ENCODE results near the gene ABCF2. TPM values are rescaled to one million over a fixed set of nuclear protein-coding genes. Genes with fewer than 3 reads are reported as not detected.

The ABCF2 gene
- total RNA-seq, 1 experiment from 2014 or later: 63.7 TPM

- no peak for TF ChIP-seq CTCF (IDR thresholded peaks at IDR 0.05 in 2 of 3, conservative IDR thresholded peaks at IDR 0.05 in 1 of 3; ENCODE audit: borderline replicate concordance in 1 of 3, insufficient read depth in 1 of 3, low read depth in 2 of 3, low read length in 2 of 3)
- TF ChIP-seq ZFX (IDR thresholded peaks at IDR 0.05): no peak
- no peak for TF ChIP-seq EZH2phosphoT487 (IDR thresholded peaks at IDR 0.05; ENCODE audit: borderline replicate concordance)
These were observed 47.1 kb downstream of the ABCF2 start (continued) for GRCh38 chr7:151179946-151180345.

GRCh38 chr7:151179287-151179860 lies 47.6 kb downstream of the ABCF2 start:
- CTCF ChIA-PET: interaction anchor here (1.0 kb wide), 1 partner anchor 15 kb away, joined by 3 read pairs; no protein-coding TSS in a partner anchor
- no peak for DNase-seq (ENCODE audit: low read depth, low spot score)
- TF ChIP-seq ZBTB33 (IDR thresholded peaks at IDR 0.05; ENCODE audit: extremely low read depth, insufficient replicate concordance, low read length): no peak
- no peak for TF ChIP-seq ELF1 (IDR thresholded peaks at IDR 0.05; ENCODE audit: borderline replicate concordance, low read depth)
- TF ChIP-seq EZH2phosphoT487 (IDR thresholded peaks at IDR 0.05; ENCODE audit: borderline replicate concordance): no peak
- no peak for TF ChIP-seq CEBPB (IDR thresholded peaks at IDR 0.05; ENCODE audit: low read depth)
- TF ChIP-seq SRF (IDR thresholded peaks at IDR 0.05; ENCODE audit: low read depth): no peak
- no peak for TF ChIP-seq RAD21 (IDR thresholded peaks at IDR 0.05; ENCODE audit: low read depth)
- TF ChIP-seq ATF3 (IDR thresholded peaks at IDR 0.05): no peak
- no peak for TF ChIP-seq SP1 (IDR thresholded peaks at IDR 0.05; ENCODE audit: low read depth)
- no peak for TF ChIP-seq TCF7L2 (IDR thresholded peaks at IDR 0.05; ENCODE audit: borderline replicate concordance, extremely low read depth, insufficient read depth, insufficient read length)
- no peak for TF ChIP-seq CTCF (IDR thresholded peaks at IDR 0.05 in 2 of 3, conservative IDR thresholded peaks at IDR 0.05 in 1 of 3; ENCODE audit: borderline replicate concordance in 1 of 3, insufficient read depth in 1 of 3, low read depth in 2 of 3, low read length in 2 of 3)
- no peak for TF ChIP-seq YY1 (IDR thresholded peaks at IDR 0.05; ENCODE audit: extremely low read depth, insufficient replicate concordance, low read depth, low read length)
- TF ChIP-seq REST (IDR thresholded peaks at IDR 0.05; ENCODE audit: low read depth): no peak

More at GRCh38 chr7:151179287-151179860, 47.6 kb downstream of the ABCF2 start:
- no peak for ATAC-seq
- Histone ChIP-seq H3K27me3 (ENCODE audit: insufficient read depth, low read length) (no peaks in the 10 kb centered on the region), H2AFZ (ENCODE audit: low read depth, low read length, poor library complexity, severe bottlenecking) (no peak overlapping the region), H4K20me1 (ENCODE audit: insufficient read depth) (no peaks in the 10 kb centered on the region), H3K4me1 (ENCODE audit: control insufficient read depth in 1 of 2, insufficient read depth in 2 of 2, low read length in 2 of 2) (no peaks in the 10 kb centered on the region), H3K9me3 (ENCODE audit: control insufficient read depth in 1 of 2, insufficient read depth in 1 of 2, low read depth in 1 of 2, low read length in 2 of 2) (no peaks in the 10 kb centered on the region), H3K36me3 (ENCODE audit: control insufficient read depth in 1 of 2, insufficient read depth in 2 of 2, low read length in 2 of 2) (no peaks in the 10 kb centered on the region), H3K9ac (ENCODE audit: low read length) (no peak overlapping the region), H3K79me2 (ENCODE audit: insufficient read depth, low read length) (no peaks in the 10 kb centered on the region), H3K4me3 (replicated peaks in 1 of 2; ENCODE audit: low read depth in 1 of 2, low read length in 2 of 2) (no peak overlapping the region), H3K27ac (ENCODE audit: low read depth, low read length) (no peak overlapping the region), H3K4me2 (ENCODE audit: low read length) (no peak overlapping the region), H3K9me2 (ENCODE audit: insufficient read depth) (no peaks in the 10 kb centered on the region)
- RAD21 ChIA-PET (ENCODE audit: low non-redundant PET in 1 of 2, low total read pairs in 2 of 2, uncharacterized antibody in 2 of 2, unreplicated experiment in 2 of 2): no interaction called here
- intact Hi-C loops (cut with micrococcal nuclease): no loop called here
- BruUV-seq (replicated peaks): no TSS peak
- POLR2A ChIA-PET: no interaction called here
